ENCODE measurements around the gene ZNF2.

The ZNF2 gene

DNA sequence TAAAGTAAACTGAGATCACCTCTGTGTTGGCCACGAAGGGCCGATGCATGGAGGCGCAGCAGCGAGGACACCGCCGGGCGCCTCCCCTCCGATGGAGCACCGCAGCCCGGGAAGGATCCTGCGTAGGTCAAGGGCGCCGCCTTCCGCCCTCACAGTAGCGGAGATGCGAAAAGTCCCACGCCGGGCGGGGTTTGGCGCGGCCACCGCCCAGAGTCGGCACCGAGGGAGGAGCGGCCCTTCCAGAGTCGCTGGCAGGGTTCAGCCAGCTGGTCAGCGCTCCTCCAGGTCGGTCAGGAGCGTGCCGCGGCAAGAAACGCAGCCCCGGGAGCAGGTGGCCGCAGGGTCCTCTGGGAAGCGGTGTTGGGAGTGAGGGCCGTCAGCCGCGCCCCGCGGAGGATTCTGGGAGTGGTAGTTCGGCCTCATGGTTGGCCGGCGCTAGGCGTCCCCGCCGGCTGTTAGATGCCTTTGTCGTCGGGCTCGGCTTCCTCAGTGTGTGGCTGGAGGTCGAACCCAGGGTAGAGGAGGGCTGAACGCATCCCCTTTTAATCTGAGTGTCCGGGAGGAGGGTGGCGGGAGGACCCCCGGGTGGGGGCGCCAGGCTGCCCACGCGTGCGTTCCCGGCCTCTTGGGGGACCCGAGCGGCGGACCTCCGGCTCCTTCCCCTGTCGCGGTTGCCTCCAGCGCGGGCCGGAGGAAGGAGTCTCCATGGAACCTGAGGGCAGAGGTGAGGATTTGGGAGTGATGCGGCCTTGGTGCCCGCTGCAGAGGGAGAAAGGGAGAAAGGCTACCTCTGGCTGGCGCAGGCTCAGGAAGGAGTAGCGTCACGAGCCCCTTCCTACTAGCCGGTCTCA, 41.7 kb downstream of the ZNF2 start, which contains the start of gene ZNF892:
Gene ZNF892, plus strand, starts transcription at position 411 of the 851 bp plus-strand sequence. Its CDS starts 295 bp downstream, at position 706.
- no peak for DNase-seq

GRCh38 chr2:95208106-95208505, 42.5 kb downstream of the ZNF2 start:
- DNase-seq: no peak

GRCh38 chr2:95215018-95215612, 49.5 kb downstream of the ZNF2 start:
- DNase-seq: no peak

DNA sequence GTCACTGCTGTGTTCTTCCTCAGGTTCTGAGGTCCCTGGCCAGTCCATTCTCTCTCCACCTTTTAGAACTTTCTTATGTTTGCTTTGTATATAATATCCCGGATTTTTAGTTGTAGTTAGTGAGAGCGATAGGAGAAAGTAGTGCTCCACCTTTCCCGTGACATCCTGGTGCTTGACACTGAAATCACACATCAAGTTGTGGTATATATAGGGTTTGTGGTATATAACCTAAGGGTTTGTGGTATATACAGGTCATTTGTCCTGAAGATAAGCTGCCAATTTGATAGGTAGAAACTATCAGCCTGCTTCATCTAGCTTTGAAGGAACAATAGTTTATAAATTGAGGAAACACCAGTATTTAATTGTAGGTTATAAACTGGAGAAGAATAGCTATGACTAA, 54.8 kb downstream of the ZNF2 start:
- DNase-seq: no peak

DNA sequence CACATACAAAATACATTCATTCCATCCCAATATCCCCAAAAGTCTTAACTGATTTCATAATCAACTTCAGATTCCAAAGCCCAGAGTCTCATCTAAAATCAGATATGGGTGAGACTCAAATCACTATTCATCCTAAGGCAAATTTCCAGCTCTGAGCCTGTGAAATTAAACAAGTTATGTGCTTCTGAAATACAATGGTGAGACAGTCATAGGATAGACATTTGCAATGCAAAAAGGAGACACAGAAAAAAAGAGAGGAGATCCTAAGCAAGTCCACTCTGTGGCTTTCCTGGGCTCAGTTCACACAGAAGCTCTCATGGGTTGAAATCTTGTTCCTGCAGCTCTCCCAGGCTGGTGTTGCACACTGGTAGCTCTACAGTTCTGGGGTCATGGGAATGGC, 60.0 kb downstream of the ZNF2 start:
- DNase-seq: no peak

- no peak for DNase-seq
Measured at GRCh38 chr2:95231723-95232122, 66.1 kb downstream of the ZNF2 start.

DNA sequence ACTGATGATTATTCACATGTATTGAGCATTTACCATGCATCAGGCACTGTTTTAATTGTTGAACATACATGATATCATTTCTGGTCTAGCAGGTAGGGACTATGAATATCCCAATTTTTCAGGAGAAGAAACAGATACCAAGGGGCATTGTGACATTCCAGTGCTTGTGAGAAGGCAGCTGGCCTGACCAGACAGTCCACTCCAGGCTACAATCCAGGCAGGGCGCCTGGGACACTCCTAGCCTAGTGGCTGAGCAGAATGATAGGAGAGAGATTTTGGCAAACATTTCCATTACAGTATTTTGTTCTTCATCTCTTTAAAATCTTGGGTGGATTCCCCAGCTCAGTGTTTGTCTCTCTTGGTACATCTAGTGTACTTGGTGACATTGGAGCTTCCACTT, 66.6 kb downstream of the ZNF2 start:
- no peak for DNase-seq

Measured in NCI-H1436 treated with DMSO at 0.1 percent for 48 hours (cell line).